ENCODE data around the gene ARHGEF28.

Gene ARHGEF28

GRCh38 chr5:73826301-73827105 lies 200.5 kb downstream of the ARHGEF28 start:
- TF ChIP-seq CTCF (IDR thresholded peaks at IDR 0.05) = no peak
- no peaks in the 10 kb centered on the region for H3K36me3 ChIP-seq
- no peak overlapping the region for H3K27ac ChIP-seq
- H3K4me3 ChIP-seq (ENCODE audit: low read depth in 1 of 2, low read length in 1 of 2) = no peak overlapping the region
- H3K4me1 ChIP-seq (ENCODE audit: control insufficient read depth in 1 of 2, insufficient read depth in 1 of 2, low read depth in 1 of 2, low read length in 1 of 2) = no peaks in the 10 kb centered on the region
- no peaks in the 10 kb centered on the region for H3K27me3 ChIP-seq
- no peaks in the 10 kb centered on the region for H3K9me3 ChIP-seq

GRCh38 chr5:73827106-73827450 lies 201.1 kb downstream of the ARHGEF28 start:
- H3K27ac ChIP-seq = no peak overlapping the region
- H3K36me3 ChIP-seq = no peaks in the 10 kb centered on the region
- H3K27me3 ChIP-seq = no peaks in the 10 kb centered on the region
- no peak for TF ChIP-seq CTCF (IDR thresholded peaks at IDR 0.05)
- H3K9me3 ChIP-seq = no peaks in the 10 kb centered on the region
- H3K4me3 ChIP-seq (ENCODE audit: low read depth in 1 of 2, low read length in 1 of 2) = no peak overlapping the region
- no peaks in the 10 kb centered on the region for H3K4me1 ChIP-seq (ENCODE audit: control insufficient read depth in 1 of 2, insufficient read depth in 1 of 2, low read depth in 1 of 2, low read length in 1 of 2)

GRCh38 chr5:73828465-73828864 lies 202.5 kb downstream of the ARHGEF28 start:
- Histone ChIP-seq H3K27ac (no peak overlapping the region), H3K4me1 (ENCODE audit: control insufficient read depth in 1 of 2, insufficient read depth in 1 of 2, low read depth in 1 of 2, low read length in 1 of 2) (no peaks in the 10 kb centered on the region)

GRCh38 chr5:73830646-73831045 lies 204.7 kb downstream of the ARHGEF28 start:
- H3K4me1 ChIP-seq (ENCODE audit: control insufficient read depth in 1 of 2, insufficient read depth in 1 of 2, low read depth in 1 of 2, low read length in 1 of 2) = no peaks in the 10 kb centered on the region
- H3K4me3 ChIP-seq (ENCODE audit: low read depth in 1 of 2, low read length in 1 of 2) = no peak overlapping the region
- no peak overlapping the region for H3K27ac ChIP-seq
- H3K9me3 ChIP-seq = no peaks in the 10 kb centered on the region
- H3K27me3 ChIP-seq = no peaks in the 10 kb centered on the region
- no peak for TF ChIP-seq CTCF (IDR thresholded peaks at IDR 0.05)
- H3K36me3 ChIP-seq = no peaks in the 10 kb centered on the region

More at GRCh38 chr5:73828465-73828864, 202.5 kb downstream of the ARHGEF28 start:
- Histone ChIP-seq H3K4me3 (ENCODE audit: low read depth in 1 of 2, low read length in 1 of 2) (no peak overlapping the region), H3K27me3 (no peaks in the 10 kb centered on the region), H3K36me3 (no peaks in the 10 kb centered on the region), H3K9me3 (no peaks in the 10 kb centered on the region)
- TF ChIP-seq CTCF (IDR thresholded peaks at IDR 0.05) = no peak

- H3K27me3 ChIP-seq = no peaks in the 10 kb centered on the region
- H3K4me3 ChIP-seq (ENCODE audit: low read depth in 1 of 2, low read length in 1 of 2) = no peak overlapping the region
- no peak for TF ChIP-seq CTCF (IDR thresholded peaks at IDR 0.05)
- H3K27ac ChIP-seq = no peak overlapping the region
- H3K4me1 ChIP-seq (ENCODE audit: control insufficient read depth in 1 of 2, insufficient read depth in 1 of 2, low read depth in 1 of 2, low read length in 1 of 2) = no peaks in the 10 kb centered on the region
- H3K9me3 ChIP-seq = no peaks in the 10 kb centered on the region
- H3K36me3 ChIP-seq = no peaks in the 10 kb centered on the region
Measured at GRCh38 chr5:73831066-73831465, 205.1 kb downstream of the ARHGEF28 start.
